Ovary (tissue), 3 donors: ENCODE data around the gene CDCP2.

Source experiments
- POLR2A ChIP-seq: fragments of 450-650 bp; IDR thresholded peaks from one replicate; pipeline ENCODE4 v1.6.1; 2017; ENCODE audit warnings: antibody characterized with exemption, mild to moderate bottlenecking, moderate library complexity
- TF ChIP-seq, protein P1 (sequence below), 3 donors: fragments of 450-650 bp in 2 of 3; fragments of 200-600 bp in 1 of 3; IDR thresholded peaks; one replicate each; pipeline versions ENCODE4 v1.5.1 to v1.8.0; 2016 to 2022; ENCODE audit warnings: antibody characterized with exemption in 3 of 3, mild to moderate bottlenecking in 1 of 3
- donor health status: DM: no; HTN: no; CAD: no.

- TF ChIP-seq POLR2A: no peak
- TF ChIP-seq, protein P1, sequence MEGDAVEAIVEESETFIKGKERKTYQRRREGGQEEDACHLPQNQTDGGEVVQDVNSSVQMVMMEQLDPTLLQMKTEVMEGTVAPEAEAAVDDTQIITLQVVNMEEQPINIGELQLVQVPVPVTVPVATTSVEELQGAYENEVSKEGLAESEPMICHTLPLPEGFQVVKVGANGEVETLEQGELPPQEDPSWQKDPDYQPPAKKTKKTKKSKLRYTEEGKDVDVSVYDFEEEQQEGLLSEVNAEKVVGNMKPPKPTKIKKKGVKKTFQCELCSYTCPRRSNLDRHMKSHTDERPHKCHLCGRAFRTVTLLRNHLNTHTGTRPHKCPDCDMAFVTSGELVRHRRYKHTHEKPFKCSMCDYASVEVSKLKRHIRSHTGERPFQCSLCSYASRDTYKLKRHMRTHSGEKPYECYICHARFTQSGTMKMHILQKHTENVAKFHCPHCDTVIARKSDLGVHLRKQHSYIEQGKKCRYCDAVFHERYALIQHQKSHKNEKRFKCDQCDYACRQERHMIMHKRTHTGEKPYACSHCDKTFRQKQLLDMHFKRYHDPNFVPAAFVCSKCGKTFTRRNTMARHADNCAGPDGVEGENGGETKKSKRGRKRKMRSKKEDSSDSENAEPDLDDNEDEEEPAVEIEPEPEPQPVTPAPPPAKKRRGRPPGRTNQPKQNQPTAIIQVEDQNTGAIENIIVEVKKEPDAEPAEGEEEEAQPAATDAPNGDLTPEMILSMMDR (IDR thresholded peaks at IDR 0.05): no peak
Observed at GRCh38 chr1:54190526-54190925, 37.7 kb upstream of the CDCP2 start.
